ENCODE measurements around the gene THOC1.

DNA sequence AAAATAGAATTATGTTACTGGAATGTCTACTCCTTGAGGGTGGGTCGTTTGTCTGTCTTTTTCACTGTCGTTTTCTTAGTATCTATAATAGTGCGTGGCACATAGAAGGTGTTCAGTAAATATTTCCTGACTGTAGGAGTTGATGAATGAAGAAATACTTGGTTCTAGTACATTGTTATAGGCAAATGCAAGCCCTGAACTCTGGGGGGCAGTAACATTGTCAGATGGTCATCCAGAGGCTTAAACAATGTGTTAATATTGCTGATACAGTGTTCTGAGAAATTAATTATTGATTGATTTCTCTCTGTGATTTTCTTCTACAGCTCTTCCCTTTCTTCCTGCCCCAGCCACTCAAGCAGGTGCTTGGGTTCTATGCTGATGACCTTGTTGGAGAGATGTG is 24.4 kb upstream of the THOC1 start:
- no peak for TF ChIP-seq POLR2AphosphoS5 (IDR thresholded peaks at IDR 0.05; ENCODE audit: low read depth, low read length)
- TF ChIP-seq POLR2A (IDR thresholded peaks at IDR 0.05; ENCODE audit: low read depth, low read length), result no peak
